Skeletal muscle cell (primary cell): ENCODE results near the gene TCP11L1.
"Not testable (repeated sequence)": the region's sequence is repeated elsewhere in the genome, so short reads cannot be mapped to it uniquely, and the experiment has no call there.

Experiments used
- DNase-seq: peaks from one replicate; pipeline ENCODE4 v3.0.0-alpha.2; 2010; ENCODE audit warnings: low read depth
- H3K4me3 ChIP-seq: 2 replicates; pipeline ENCODE4 v1.5.1; 2011; ENCODE audit warnings: low read depth, mild to moderate bottlenecking, control low read depth, low read length, moderate library complexity

Gene TCP11L1

GRCh38 chr11:33063326-33063881 lies 24.0 kb downstream of the TCP11L1 start:
- DNase-seq, result peak; percentile 26
- H3K4me3 ChIP-seq, result no peak overlapping the region

- DNase-seq, result no peak
- H3K4me3 ChIP-seq, result no peak overlapping the region
These were observed 24.9 kb downstream of the TCP11L1 start for GRCh38 chr11:33064033-33064825.

- no peak overlapping the region for H3K4me3 ChIP-seq
- no peak for DNase-seq
These were observed 25.5 kb downstream of the TCP11L1 start for GRCh38 chr11:33064866-33065265.

- peak; percentile 18 for DNase-seq
These were observed 26.2 kb downstream of the TCP11L1 start for GRCh38 chr11:33065445-33066178.

GRCh38 chr11:33067294-33067693 lies 27.9 kb downstream of the TCP11L1 start:
- DNase-seq, result no peak
- no peak overlapping the region for H3K4me3 ChIP-seq

More at GRCh38 chr11:33065445-33066178, 26.2 kb downstream of the TCP11L1 start:
- no peak overlapping the region for H3K4me3 ChIP-seq

- DNase-seq, result no peak
These were observed 29.4 kb downstream of the TCP11L1 start for GRCh38 chr11:33068611-33069340.

GRCh38 chr11:33072465-33072864 lies 33.1 kb downstream of the TCP11L1 start:
- no peak overlapping the region for H3K4me3 ChIP-seq
- no peak for DNase-seq

More at GRCh38 chr11:33068611-33069340, 29.4 kb downstream of the TCP11L1 start:
- no peak overlapping the region for H3K4me3 ChIP-seq

GRCh38 chr11:33083918-33084317 lies 44.5 kb downstream of the TCP11L1 start:
- no peak overlapping the region for H3K4me3 ChIP-seq

GRCh38 chr11:33086017-33086416 lies 46.6 kb downstream of the TCP11L1 start:
- no peak overlapping the region for H3K4me3 ChIP-seq
- DNase-seq, result no peak

More at GRCh38 chr11:33083918-33084317, 44.5 kb downstream of the TCP11L1 start:
- DNase-seq, result no peak

- no peak overlapping the region for H3K4me3 ChIP-seq
These were observed 50.4 kb downstream of the TCP11L1 start for GRCh38 chr11:33089776-33090175.

GRCh38 chr11:33094157-33094556 lies 54.8 kb downstream of the TCP11L1 start:
- DNase-seq, result no peak
- no peak overlapping the region for H3K4me3 ChIP-seq

More at GRCh38 chr11:33089776-33090175, 50.4 kb downstream of the TCP11L1 start:
- no peak for DNase-seq

- no peak overlapping the region for H3K4me3 ChIP-seq
- no peak for DNase-seq
These were observed 64.5 kb downstream of the TCP11L1 start for GRCh38 chr11:33103836-33104235.

GRCh38 chr11:33109294-33109895 lies 70.0 kb downstream of the TCP11L1 start:
- H3K4me3 ChIP-seq, result no peak overlapping the region
- DNase-seq, result no peak

GRCh38 chr11:33110083-33110482 lies 70.7 kb downstream of the TCP11L1 start:
- peak; percentile 6 for DNase-seq
- H3K4me3 ChIP-seq, result no peak overlapping the region

- no peak for DNase-seq
- H3K4me3 ChIP-seq, result no peak overlapping the region
These were observed 77.2 kb downstream of the TCP11L1 start for GRCh38 chr11:33116535-33116934.

- H3K4me3 ChIP-seq, DNase-seq: not testable (repeated sequence)
These were observed 83.3 kb downstream of the TCP11L1 start for GRCh38 chr11:33122696-33123095.
